ENCODE results near the gene JMJD8.

Gene JMJD8

DNA sequence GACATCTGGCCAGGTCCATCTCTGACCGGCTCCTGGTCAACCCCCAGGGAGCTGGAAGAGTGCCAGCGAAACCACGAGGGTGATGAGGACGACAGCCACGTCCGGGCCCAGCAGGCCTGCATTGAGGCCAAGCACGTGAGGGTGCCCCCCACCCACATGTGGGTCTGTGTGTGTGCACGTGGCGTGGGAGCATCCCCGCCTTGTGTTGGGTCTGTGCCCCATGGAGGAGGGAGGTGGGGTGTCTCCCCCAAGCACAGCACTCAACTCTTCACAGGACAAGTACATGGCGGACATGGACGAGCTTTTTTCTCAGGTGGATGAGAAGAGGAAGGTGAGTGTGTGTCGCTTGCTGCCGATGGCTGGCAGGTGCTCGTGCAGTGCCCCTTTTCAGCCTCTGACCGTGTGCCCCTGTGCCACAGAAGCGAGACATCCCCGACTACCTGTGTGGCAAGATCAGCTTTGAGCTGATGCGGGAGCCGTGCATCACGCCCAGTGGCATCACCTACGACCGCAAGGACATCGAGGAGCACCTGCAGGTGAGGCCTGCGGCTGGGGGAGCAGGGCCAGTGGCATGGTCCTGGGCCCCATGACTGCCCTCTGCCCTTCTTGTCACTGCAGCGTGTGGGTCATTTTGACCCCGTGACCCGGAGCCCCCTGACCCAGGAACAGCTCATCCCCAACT lies 2.2 kb downstream of the JMJD8 start:
- H3K27me3 ChIP-seq (ENCODE audit: control insufficient read depth in 1 of 2, insufficient read depth in 2 of 2, low read length in 2 of 2) = peaks cover 0 to 4% of the 10 kb centered on the region in 2 donors
- peaks cover 30% of the 10 kb centered on the region for H3K4me1 ChIP-seq (ENCODE audit: insufficient read depth, low read length)
- H3K9ac ChIP-seq (ENCODE audit: low read length) = no peak overlapping the region
- H3K36me3 ChIP-seq (ENCODE audit: insufficient read depth, low read length) = peaks cover 20% of the 10 kb centered on the region
- peak overlapping the region in 1 of 2 donors; percentile 68 for H3K4me3 ChIP-seq (ENCODE audit: low read depth in 1 of 2, low read length in 2 of 2)
- H3K9me3 ChIP-seq (ENCODE audit: low read length) = no peaks in the 10 kb centered on the region
- no peak overlapping the region for H3K27ac ChIP-seq (ENCODE audit: low read depth, low read length)

DNA sequence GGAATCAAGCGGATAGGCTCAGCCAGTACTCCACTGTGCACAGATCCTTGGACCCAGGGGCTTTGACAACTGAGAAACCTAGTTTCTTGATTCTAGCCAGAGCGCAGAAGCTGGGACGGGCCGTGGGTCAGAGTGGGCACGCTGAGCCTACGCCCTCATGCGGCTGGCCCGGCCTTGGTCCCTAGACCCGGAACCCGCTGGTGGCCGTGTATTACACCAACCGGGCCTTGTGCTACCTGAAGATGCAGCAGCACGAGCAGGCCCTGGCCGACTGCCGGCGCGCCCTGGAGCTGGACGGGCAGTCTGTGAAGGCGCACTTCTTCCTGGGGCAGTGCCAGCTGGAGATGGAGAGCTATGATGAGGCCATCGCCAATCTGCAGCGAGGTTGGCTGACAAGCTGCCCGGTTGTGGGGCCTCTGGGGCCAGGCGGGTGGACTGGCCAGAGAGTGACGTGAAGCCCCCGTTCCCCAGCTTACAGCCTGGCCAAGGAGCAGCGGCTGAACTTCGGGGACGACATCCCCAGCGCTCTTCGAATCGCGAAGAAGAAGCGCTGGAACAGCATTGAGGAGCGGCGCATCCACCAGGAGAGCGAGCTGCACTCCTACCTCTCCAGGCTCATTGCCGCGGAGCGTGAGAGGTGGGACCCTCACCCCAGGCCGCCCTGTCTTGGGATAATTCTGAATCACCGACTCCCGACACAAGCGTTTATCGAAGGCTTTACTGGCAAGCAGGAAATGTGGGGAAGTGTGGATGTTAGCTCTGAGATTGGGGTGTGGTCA lies 3.0 kb downstream of the JMJD8 start:
- H3K4me3 ChIP-seq (ENCODE audit: low read depth in 1 of 2, low read length in 2 of 2) = peak overlapping the region; percentile 65 to 68

GRCh38 chr16:680625-680945 lies 3.5 kb downstream of the JMJD8 start:
- Histone ChIP-seq H3K9ac (ENCODE audit: low read length) (peak overlapping the region; percentile 58), H3K27me3 (ENCODE audit: control insufficient read depth in 1 of 2, insufficient read depth in 2 of 2, low read length in 2 of 2) (peaks cover 0 to 4% of the 10 kb centered on the region in 2 donors), H3K4me3 (ENCODE audit: low read depth in 1 of 2, low read length in 2 of 2) (peak overlapping the region; percentile 65 to 68), H3K9me3 (ENCODE audit: low read length) (no peaks in the 10 kb centered on the region), H3K27ac (ENCODE audit: low read depth, low read length) (peak overlapping the region; percentile 91), H3K36me3 (ENCODE audit: insufficient read depth, low read length) (peaks cover 20% of the 10 kb centered on the region), H3K4me1 (ENCODE audit: insufficient read depth, low read length) (peaks cover 30% of the 10 kb centered on the region)

More for the DNA sequence above, 3.0 kb downstream of the JMJD8 start:
- Histone ChIP-seq H3K4me1 (ENCODE audit: insufficient read depth, low read length) (peaks cover 30% of the 10 kb centered on the region), H3K27ac (ENCODE audit: low read depth, low read length) (peak overlapping the region; percentile 91), H3K27me3 (ENCODE audit: control insufficient read depth in 1 of 2, insufficient read depth in 2 of 2, low read length in 2 of 2) (peaks cover 0 to 4% of the 10 kb centered on the region in 2 donors), H3K9ac (ENCODE audit: low read length) (peak overlapping the region; percentile 58), H3K9me3 (ENCODE audit: low read length) (no peaks in the 10 kb centered on the region), H3K36me3 (ENCODE audit: insufficient read depth, low read length) (peaks cover 20% of the 10 kb centered on the region)

GRCh38 chr16:679814-680624 lies 4.1 kb downstream of the JMJD8 start, which contains the start of gene STUB1:
Gene STUB1 (plus strand): TSS chr16:680410. CDS start chr16:680526, 116 bp downstream.
- H3K9me3 ChIP-seq (ENCODE audit: low read length) = no peaks in the 10 kb centered on the region
- H3K27me3 ChIP-seq (ENCODE audit: control insufficient read depth in 1 of 2, insufficient read depth in 2 of 2, low read length in 2 of 2) = peaks cover 0 to 4% of the 10 kb centered on the region in 2 donors
- peak within 1 kb of the TSS; percentile 97 for H3K27ac ChIP-seq (ENCODE audit: low read depth, low read length)
- H3K4me3 ChIP-seq (ENCODE audit: low read depth in 1 of 2, low read length in 2 of 2) = peak within 1 kb of the TSS; percentile 65 to 68
- H3K36me3 ChIP-seq (ENCODE audit: insufficient read depth, low read length) = peaks cover 20% of the 10 kb centered on the region
- peak within 1 kb of the TSS; percentile 58 for H3K9ac ChIP-seq (ENCODE audit: low read length)
- peaks cover 31% of the 10 kb centered on the region for H3K4me1 ChIP-seq (ENCODE audit: insufficient read depth, low read length)

GRCh38 chr16:678858-679813 lies 5.0 kb downstream of the JMJD8 start:
- no peak overlapping the region for H3K9ac ChIP-seq (ENCODE audit: low read length)
- no peaks in the 10 kb centered on the region for H3K9me3 ChIP-seq (ENCODE audit: low read length)
- H3K27ac ChIP-seq (ENCODE audit: low read depth, low read length) = peak overlapping the region; percentile 61
- H3K4me3 ChIP-seq (ENCODE audit: low read depth in 1 of 2, low read length in 2 of 2) = peak overlapping the region; percentile 36 to 43
- H3K27me3 ChIP-seq (ENCODE audit: control insufficient read depth in 1 of 2, insufficient read depth in 2 of 2, low read length in 2 of 2) = peaks cover 0 to 4% of the 10 kb centered on the region in 2 donors
- H3K4me1 ChIP-seq (ENCODE audit: insufficient read depth, low read length) = peaks cover 34% of the 10 kb centered on the region
- peaks cover 20% of the 10 kb centered on the region for H3K36me3 ChIP-seq (ENCODE audit: insufficient read depth, low read length)

DNA sequence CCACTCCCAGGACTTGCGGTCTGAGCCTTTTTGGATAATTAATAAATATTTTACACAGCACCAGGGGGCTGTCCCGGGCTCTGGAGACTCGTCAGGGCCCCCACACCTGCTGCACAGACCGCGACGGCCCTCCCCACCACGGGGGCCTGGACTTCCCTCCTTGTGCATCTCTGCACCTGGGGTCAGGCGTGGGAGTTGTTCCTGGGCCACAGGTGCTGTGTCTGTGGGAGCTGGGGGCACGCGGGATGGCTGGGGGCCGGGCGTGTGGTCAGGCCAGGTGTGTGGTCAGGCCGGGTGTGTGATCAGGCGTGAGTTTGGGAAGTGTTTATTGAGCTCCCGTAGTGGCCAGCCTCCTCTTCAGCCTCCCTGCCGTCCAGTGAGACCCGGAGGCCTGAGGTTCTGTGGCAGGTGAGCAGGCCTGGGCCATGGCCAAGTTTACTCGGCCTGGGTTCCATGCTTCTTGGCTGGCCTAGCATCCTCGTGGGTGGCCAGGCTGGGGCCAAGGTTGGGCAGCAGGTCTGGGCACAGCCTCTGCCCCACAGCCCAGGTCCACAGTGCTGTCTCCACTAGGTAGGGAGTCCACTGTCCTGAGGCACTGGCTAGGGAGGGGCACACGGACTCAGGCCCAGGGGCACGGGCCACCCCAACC lies 5.8 kb downstream of the JMJD8 start:
- peaks cover 20% of the 10 kb centered on the region for H3K36me3 ChIP-seq (ENCODE audit: insufficient read depth, low read length)
- no peak overlapping the region for H3K27ac ChIP-seq (ENCODE audit: low read depth, low read length)
- no peak overlapping the region for H3K9ac ChIP-seq (ENCODE audit: low read length)
- no peak overlapping the region for H3K4me3 ChIP-seq (ENCODE audit: low read depth in 1 of 2, low read length in 2 of 2)
- H3K9me3 ChIP-seq (ENCODE audit: low read length) = no peaks in the 10 kb centered on the region
- H3K4me1 ChIP-seq (ENCODE audit: insufficient read depth, low read length) = peaks cover 32% of the 10 kb centered on the region
- H3K27me3 ChIP-seq (ENCODE audit: control insufficient read depth in 1 of 2, insufficient read depth in 2 of 2, low read length in 2 of 2) = peaks cover 0 to 4% of the 10 kb centered on the region in 2 donors

DNA sequence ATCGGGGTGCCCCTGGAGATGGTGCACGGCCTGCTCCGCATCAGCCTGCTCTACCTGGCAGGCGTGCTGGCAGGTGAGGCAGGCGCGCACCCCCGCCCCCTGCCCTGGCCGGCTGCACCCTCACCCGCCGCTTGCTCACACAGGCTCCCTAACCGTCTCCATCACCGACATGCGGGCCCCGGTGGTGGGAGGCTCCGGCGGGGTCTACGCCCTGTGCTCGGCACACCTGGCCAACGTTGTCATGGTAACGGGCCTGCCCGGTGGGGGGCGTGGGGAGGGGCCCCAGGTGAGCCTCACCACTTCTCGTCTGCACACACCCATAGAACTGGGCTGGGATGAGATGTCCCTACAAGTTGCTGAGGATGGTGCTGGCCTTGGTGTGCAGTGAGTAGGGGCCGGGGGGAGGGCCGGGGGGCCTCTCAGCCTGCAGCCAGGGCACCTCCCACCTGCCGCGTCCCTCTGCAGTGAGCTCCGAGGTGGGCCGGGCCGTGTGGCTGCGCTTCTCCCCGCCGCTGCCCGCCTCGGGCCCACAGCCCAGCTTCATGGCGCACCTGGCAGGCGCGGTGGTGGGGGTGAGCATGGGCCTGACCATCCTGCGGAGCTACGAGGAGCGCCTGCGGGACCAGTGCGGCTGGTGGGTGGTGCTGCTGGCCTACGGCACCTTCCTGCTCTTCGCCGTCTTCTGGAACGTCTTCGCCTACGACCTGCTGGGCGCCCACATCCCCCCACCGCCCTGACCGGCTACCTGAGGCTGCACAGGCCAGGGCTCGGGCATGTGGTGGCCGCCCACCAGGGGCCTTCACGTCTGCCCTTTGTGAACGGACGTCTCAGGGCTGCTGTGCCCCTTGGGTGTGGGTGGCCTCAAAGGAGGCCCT lies 6.6 kb downstream of the JMJD8 start:
- no peaks in the 10 kb centered on the region for H3K9me3 ChIP-seq (ENCODE audit: low read length)
- H3K4me1 ChIP-seq (ENCODE audit: insufficient read depth, low read length) = peaks cover 26% of the 10 kb centered on the region
- no peak overlapping the region for H3K4me3 ChIP-seq (ENCODE audit: low read depth in 1 of 2, low read length in 2 of 2)
- no peak overlapping the region for H3K9ac ChIP-seq (ENCODE audit: low read length)
- H3K27me3 ChIP-seq (ENCODE audit: control insufficient read depth in 1 of 2, insufficient read depth in 2 of 2, low read length in 2 of 2) = peaks cover 0 to 4% of the 10 kb centered on the region in 2 donors
- H3K36me3 ChIP-seq (ENCODE audit: insufficient read depth, low read length) = peaks cover 19% of the 10 kb centered on the region
- no peak overlapping the region for H3K27ac ChIP-seq (ENCODE audit: low read depth, low read length)

GRCh38 chr16:676913-677312 lies 7.2 kb downstream of the JMJD8 start:
- Histone ChIP-seq H3K4me1 (ENCODE audit: insufficient read depth, low read length) (peaks cover 20% of the 10 kb centered on the region), H3K27ac (ENCODE audit: low read depth, low read length) (no peak overlapping the region), H3K9ac (ENCODE audit: low read length) (no peak overlapping the region), H3K36me3 (ENCODE audit: insufficient read depth, low read length) (peaks cover 19% of the 10 kb centered on the region), H3K27me3 (ENCODE audit: control insufficient read depth in 1 of 2, insufficient read depth in 2 of 2, low read length in 2 of 2) (peaks cover 0 to 4% of the 10 kb centered on the region in 2 donors), H3K9me3 (ENCODE audit: low read length) (no peaks in the 10 kb centered on the region), H3K4me3 (ENCODE audit: low read depth in 1 of 2, low read length in 2 of 2) (no peak overlapping the region)

GRCh38 chr16:676565-676902 lies 7.6 kb downstream of the JMJD8 start:
- peaks cover 16% of the 10 kb centered on the region for H3K4me1 ChIP-seq (ENCODE audit: insufficient read depth, low read length)
- H3K9ac ChIP-seq (ENCODE audit: low read length) = no peak overlapping the region
- H3K27me3 ChIP-seq (ENCODE audit: control insufficient read depth in 1 of 2, insufficient read depth in 2 of 2, low read length in 2 of 2) = peaks cover 0 to 4% of the 10 kb centered on the region in 2 donors
- H3K36me3 ChIP-seq (ENCODE audit: insufficient read depth, low read length) = peaks cover 17% of the 10 kb centered on the region
- no peak overlapping the region for H3K4me3 ChIP-seq (ENCODE audit: low read depth in 1 of 2, low read length in 2 of 2)
- no peak overlapping the region for H3K27ac ChIP-seq (ENCODE audit: low read depth, low read length)
- no peaks in the 10 kb centered on the region for H3K9me3 ChIP-seq (ENCODE audit: low read length)

Data from muscle layer of colon (tissue), 2 donors.